AML-193 (cell line): ENCODE results near the gene IDH3B.
"Not testable (repeated sequence)": the region's sequence is repeated elsewhere in the genome, so short reads cannot be mapped to it uniquely, and the experiment has no call there.

ENCODE experiments used
- DNase-seq, 2 experiments: peaks; one replicate each; lab custom pipeline; 2025; lab: John Stamatoyannopoulos, UW

Gene IDH3B

DNA sequence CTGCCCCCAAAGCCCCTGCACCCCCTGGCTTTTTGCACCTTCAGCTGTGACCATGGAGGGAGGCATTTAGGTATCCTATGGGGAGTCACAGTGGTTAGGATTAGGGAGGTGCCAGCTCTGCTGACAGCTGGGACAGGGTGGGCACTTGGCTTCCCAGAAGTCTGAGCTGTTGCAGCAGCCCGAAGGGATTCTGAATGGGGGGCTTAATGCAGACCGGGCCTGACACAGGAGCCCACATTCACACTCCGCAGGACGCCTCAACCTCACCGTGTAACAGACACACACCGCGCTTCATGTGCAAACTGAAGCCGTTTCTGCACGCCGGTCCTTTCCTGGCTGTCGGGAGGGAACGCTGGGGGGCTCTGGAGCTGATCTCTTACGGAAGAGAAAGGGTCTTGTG is 30.5 kb upstream of the IDH3B start:
- DNase-seq, result no peak

DNA sequence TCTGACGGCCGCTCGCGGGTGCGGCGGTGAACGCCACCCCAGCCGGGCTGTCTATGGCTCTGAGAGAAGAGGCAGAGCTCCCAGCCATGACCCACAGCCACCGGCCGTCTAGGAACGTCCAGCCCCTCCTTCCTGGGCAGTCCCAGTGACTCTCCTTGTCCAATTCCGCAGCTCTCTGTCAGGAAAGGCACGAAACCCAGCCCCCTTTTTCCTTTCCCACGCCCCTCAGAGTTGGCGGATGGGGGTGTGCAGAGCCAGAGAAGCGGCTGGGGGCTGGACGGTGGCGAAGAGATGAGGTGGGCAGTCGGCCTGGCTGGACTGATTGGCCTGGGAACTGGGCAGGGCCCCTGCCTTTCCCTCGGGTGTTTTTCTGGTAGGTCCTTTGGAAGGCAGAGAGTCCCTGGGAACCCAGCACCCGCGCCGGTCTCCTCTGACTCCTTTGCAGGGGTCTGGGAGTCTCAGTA is 30.0 kb upstream of the IDH3B start:
- DNase-seq, result no peak

DNA sequence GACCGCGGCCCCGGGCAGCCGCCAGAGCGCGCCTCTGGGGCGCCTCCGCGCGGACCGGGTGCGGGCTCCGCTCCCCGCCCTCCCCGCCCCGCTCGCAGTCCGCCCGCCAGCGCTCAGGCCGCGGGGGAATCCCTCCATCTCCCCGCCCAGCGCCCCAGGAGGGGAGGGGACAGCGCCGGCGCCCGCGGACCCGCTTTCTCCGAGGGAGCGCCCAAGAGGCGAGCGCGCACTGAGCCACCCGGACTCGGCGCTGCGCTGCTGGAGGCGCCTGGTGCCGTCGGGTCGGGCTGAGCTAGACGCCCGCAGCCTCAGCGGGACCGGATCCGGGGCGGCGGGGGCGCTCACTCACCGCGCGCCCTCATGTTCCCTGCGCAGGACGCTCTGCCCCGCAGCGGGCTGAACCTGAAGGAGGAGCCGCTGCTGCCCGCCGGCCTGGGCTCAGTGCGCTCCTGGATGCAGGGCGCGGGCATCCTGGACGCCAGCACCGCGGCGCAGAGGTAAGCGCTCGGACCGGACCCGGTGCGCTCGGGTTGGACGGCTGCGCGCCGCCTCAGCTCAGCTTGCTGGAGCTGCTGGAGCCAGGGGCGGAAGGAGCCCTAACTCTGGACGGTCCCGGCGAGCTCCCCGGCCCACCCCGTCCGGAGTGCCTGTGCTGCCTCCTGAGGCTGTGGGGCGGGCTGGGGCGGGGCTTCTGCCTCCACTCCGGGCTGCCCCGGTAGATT is 29.4 kb upstream of the IDH3B start:
- no peak for DNase-seq

DNA sequence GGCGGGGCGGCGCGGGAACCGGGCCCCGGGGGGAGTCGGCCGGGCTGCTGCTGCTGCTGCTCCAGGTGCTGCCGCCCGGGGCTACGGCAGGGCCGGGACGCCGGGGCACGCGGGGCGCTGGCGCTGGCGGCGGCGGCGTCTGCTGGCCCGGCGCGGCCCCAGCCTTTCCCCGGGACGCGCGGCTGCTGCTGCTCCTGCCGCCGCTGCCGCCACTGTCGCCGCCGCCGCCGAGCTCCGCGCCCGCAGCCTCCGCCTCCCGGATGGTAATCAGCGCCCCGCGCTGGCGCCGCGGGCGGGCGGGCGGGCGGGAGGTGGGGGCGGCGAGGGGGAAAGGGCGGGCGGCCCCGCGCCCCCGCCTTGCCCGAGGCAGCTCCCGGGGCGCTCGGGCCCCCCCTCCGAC is 28.9 kb upstream of the IDH3B start:
- DNase-seq, result no peak

DNA sequence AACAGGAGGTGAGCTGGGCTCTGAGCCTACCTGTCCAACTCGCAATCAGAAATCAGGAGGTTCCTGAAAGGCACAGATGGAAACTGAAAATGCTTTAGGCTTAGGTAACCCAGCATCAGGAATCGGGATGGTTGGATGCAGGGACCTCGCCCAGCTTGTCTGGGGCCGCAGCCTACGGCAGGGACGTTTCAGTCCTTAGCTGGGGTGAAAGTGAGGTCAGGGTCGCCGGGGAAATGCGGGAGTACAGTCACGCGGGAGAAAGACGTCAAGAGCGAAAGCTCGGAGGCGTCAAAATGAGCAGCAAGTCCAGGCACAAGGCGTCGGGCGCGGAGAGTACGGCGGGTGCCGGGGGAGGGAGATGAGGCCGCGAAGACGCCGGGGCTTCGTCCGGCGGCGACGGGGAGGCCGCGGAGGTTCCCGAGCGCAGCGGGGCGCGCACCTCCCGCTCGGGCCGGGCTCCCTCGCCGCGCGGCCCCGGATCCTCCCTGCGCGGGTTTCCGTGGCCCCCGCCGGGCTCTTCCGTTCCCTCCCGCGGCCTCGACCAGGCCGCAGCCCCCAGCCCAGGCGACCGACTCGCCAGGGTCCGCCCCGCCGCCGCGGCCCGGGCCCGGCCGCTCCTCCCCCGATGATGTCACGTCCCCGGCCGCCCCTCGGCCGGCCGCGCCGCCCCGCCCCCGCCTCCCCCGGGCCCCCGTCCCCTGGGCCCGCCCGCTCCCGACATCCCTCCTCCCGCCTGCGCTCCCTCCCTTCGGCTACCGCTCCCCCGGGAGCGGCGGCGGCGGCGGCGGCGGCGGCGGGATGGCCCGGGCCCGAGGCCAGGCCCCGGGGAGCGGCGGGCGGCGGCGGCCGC is 28.2 kb upstream of the IDH3B start, which contains the start of gene EBF4:
EBF4 (plus strand) TSS at position 745 of the 850 bp plus-strand sequence. CDS start 866 bp downstream, outside the sequence.
- no peak for DNase-seq

DNA sequence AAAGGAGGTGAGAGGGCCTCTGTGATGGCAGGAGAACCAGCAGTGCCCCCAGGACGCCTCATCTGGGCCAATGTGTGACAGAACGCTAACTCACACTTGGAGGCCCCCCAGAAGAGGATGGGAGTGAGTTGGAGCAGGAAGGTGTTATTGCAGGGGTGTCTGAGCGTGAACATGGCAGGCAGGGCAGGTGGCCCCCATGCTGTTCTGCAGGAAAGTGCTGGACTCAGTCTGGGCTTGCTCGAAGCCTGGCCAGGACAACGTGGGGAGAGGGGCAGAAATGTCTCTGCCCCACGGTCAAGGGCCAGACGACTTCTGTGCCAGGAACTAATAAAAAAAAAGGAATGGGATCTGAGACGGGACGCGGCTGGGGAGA is 27.6 kb upstream of the IDH3B start:
- no peak for DNase-seq

DNA sequence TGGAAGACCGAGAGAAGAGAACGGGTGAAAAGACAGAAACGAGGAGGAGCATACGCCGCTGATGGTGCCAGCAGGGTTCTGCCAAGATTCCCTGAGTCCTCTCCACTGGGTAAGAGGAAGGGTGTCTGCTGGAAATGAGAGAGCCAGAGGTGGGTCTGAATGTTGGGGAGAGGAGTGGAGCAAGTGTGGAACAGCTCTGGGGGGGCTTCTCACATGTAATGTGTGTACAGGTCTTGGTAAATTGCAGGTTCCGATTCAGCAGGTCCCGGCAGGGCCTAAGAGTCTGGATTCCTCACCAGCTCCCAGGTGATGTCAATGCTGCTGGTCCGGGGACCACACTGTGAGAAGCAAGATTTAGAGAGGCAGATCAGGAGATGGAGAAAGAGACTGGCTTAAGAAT is 27.1 kb upstream of the IDH3B start:
- no peak for DNase-seq

DNA sequence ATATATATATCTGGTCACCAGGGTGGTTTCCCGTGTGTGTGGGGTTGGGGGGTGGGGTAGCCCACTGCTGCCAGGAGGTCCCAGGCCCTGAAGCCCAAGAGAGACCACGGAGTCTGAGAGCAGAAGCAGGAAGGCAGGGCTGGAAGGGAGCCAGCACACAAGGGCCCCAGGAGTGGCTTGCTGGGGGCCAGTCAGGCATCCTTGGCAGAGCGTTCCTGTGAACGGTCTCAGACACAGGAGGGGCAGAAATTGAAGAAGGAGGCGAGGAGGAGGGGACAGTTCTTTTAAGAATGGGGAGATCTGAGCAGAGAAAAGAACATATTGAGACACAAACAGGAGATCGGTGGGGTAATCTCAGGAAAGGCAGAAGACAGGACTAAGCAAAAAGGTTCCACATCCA is 26.7 kb upstream of the IDH3B start:
- DNase-seq, result no peak

DNA sequence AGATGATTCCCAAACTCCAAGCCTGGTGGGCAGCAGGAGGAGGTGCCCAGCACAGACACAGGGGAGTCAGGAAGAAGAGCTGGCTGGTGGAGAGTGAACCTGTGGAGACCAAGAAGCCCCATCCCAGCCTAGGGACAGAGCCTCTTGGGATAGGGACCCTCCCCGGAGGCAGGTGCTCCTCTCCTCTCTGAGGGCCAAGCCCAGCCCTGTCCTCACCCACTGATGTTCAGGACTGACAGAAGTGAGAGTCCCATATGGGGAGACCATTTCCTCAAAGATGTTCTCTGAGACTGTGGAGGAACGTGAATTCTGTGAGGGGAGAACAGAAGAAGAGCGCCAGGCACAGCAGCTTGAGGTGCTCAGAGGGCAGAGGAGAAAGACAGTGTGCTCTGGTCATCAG is 26.2 kb upstream of the IDH3B start:
- DNase-seq, result no peak

DNA sequence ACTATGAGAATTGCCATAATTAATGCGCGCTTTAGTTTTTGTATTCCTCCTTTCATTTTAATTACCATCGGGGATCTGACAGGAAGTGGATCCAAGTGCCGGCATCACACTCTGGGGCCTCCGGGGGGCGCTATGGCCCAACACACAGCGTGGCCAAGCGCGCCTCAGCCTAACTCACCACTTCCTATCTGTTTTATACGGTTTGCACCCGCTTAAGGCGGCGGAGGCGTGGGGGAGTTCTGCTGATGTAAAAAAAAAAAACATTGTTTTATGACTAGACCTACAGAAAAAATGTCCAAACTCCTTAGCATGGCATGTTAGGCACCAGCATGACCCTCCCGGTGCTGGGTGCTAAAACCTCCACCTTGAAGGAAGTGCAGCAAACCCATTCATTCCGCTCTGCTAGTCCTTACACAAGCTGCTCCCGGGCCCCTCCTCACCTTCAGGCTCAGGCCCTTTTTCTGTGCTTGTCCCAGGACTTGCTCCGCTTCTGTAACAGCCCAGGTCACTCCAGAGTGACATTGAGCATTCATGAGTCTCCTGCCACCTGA is 24.1 kb upstream of the IDH3B start:
- DNase-seq, result peak; percentile 83 to 84

DNA sequence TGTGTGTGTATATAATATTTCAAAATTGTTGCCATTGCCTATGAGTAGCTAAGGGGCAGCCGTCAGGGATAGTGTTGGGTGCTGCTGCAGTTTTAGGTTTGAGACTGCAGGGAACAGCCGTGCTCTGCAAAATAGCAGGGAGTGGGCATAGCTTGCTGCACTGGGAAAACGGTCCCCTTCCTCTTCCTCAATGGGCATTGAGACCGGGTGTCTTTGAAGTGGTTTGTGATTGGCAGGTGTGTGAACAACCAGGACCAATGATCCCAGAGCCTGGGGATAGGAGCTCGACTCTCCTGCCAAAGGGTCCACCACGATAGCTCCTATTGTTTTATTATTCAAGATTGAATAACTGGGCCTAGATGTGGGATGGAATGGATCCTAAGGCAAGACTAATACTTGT is 23.5 kb upstream of the IDH3B start:
- DNase-seq, result no peak

DNA sequence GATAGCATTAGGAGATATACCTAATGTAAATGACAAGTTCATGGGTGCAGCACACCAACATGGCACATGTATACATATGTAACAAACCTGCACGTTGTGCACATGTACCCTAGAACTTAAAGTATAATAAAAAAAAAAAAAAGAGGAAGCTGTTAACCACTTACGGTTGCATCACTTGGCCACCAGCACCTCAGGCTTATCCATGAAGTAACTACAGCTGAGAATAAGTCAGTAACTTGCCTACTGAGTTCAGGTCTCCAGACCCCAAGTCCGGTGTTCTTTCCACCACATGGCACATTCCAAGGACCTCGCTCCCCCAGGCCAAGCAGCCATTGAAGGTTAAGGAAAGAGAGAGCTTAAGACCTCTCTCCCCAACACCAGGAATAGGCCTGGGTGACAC is 20.8 kb upstream of the IDH3B start:
- peak; percentile 84 to 87 for DNase-seq

DNA sequence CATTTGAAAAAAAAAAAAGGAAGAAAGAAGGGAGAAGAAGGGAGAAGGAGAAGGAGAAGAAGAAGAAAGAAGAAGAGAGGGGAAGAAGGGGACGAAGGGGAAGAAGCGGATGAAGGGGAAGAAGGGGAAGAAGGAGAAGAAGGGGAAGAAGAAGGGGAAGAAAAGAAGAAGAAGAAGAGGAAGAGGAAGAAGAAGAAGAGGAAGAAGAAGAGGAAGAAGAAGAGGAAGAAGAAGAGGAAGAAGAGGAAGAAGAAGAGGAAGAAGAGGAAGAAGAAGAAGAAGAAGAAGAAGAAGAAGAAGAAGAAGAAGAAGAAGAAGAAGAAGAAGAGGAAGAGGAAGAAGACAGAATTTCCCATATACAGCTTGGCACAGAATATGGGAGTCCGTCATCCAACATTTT is 18.0 kb upstream of the IDH3B start:
- not testable (repeated sequence) for DNase-seq

DNA sequence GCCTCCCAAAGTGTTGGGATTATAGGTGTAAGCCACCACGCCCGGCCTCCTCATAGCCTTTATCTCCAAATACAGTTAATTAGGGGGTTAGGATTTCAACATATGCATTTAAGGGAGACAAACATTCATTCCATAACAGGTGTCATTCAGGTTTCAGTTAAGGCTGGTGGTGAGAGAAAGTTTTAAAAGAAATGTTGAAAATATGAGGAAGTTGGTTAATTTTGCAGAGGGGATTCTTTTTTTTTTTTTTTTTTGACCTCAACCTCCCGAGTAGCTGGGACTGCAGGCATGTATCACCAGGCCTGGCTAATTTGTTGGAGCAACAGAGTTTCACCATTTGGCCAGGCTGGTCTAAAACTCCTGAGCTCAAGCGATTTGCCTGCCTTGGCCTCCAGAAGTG is 16.0 kb upstream of the IDH3B start:
- DNase-seq, result no peak

DNA sequence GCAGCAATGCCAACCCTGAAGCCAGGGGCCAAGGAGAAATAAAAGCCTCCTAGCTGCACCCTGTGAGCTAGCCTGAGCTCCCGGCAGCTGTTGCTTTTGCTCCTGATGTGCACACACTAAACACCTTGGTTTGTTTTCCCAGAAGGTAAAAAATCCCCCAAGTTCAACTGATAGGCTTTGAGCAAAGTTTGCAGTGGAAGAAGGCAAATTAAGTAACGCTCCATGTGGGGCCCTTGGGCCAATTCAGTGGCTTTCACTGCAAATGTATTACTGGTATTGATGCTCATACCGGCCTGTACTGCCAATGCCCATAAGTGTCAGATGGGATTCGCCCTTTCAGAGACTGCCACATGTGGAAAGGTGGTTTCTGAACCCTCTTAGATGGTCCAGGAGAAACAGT is 9.4 kb upstream of the IDH3B start:
- DNase-seq, result no peak

DNA sequence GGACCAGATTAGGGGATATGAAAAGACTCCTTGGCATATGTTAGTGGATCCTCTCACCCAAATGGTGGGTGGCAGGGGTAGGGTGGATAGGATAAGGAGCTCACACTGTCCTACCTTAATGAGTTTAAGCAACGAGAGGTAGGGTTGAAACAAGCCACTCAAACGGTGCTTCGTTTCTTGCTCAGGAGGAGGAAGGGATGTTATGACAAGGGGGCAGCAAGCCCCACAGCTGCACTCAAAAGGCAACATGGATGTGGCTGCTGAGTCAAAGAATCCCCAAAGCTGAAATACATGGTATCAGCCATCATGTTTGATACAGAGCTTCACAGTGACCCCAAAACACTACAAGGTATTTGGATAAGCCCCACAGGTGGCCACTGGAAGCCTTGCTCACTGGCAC is 8.4 kb upstream of the IDH3B start:
- no peak for DNase-seq

DNA sequence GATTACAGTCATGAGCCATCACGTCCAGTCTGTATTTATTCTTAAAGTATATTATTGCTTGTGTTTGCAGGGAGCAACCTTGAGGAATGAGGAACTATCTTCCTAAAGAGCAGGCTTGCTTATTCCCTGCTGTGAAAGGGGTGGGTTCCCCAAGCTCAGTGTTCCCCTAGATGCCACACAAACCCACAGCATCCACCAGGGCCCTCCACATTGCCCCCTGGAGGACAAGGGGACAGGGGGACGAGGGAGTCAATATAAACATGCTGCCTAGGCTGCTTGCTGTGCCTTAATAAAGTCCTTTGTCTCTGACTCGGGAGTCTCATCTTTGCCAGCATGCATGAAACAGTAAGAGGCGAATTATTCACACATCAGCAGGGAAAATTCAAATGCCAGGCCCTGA is 8.0 kb upstream of the IDH3B start:
- DNase-seq, result no peak

DNA sequence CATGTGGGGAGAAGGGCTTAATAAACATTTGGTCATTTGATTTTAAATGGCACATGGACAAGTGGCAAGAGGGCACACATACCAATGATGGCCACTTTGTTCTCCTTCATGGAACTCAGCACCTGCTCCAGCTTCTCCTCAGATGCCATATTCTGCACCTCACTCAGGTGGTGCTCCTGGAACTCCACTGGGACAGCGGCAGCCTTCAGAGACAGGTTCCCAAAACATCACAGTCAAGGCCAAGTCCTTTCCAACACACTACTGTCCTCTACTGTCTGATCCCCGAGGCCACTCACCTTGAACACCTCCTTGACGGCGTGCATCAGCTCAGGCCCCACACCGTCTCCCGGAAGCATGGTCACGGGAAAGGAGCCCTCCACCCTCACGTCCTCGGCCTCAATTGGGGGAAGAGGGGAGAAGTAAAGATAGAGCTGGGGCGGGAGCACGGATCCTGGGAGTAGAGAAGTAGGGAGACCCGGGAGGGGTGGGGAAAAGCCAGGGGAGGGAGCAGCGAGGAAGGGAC is 591 bp downstream of the IDH3B start:
- no peak for DNase-seq

DNA sequence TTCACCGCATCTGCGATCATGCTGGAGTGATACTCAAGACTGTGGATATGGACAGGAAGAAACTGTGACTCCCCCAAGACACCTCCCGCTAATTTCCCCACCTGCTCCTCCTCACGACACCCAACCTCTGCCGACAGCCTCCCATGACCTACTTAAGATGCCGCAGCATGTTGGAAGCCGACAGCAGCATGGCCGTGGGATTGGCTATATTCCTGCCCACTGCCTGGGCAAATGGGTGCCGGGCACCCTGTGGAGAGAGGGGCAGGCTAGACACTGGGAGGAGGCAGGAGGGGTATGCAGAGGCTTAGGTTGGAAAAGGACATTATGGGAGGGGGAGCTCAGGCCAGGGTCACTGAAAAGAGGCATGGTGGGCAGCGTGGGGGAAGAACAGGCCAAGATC is 4.5 kb downstream of the IDH3B start:
- DNase-seq, result no peak

DNA sequence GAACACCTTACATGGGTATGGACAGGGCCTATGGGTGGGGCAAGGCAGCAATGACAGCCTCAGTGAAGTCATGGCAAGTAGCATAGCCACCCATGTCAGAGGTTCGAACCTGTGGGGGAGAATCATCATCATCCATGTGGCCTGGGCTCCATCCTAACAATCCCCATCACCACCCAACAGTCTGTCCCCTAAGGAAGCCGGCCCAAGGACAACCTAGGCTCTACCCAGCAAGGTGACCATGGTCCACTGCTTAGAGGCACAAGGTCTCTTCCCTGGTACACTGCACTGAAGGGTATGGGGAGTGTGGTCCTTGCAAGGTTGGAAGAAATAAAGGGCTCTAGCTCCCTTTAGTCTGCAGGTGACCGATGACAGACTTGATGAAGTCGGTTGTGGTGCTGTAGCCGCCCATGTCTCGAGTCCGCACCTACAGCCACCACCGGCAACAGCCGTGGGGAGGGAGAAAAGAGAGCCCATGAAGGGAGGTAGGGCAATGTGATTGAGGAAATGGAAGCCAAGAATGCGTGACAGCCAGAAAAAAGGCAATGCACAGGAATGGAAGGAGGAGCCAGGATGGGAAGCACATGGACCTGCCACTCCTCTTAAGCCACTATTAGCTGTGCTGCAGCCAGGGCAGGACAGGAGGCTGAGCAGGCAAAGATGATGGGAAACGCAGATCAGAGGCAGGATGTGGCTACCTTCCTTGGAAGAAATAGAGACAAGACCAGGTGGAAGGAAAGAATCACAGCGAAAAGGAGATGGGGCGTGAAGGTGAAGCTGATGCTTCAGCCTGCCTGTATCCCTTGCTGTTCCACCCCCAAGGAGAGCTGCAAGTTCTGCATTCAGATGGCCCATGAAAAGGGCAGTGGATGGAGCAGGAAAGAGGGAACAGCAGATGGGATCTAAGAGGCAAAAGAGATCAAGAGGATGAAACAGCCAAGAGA is 5.3 kb downstream of the IDH3B start:
- no peak for DNase-seq

DNA sequence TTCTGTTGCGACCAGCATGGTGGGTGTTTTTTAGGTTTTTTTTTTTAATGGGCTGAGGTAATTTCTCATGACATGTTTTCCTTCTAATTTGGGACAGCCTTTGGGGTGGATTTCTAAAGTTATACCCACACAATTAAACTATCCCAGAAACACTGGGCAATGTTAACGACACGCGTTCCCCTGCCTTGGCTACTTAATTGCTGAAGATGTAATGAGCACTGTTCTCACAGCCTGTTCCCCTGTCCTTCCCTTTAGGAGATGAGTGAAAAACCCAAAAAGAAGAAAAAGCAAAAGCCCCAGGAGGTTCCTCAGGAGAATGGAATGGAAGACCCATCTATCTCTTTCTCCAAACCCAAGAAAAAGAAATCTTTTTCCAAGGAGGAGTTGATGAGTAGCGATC is 6.3 kb downstream of the IDH3B start:
- DNase-seq, result no peak

DNA sequence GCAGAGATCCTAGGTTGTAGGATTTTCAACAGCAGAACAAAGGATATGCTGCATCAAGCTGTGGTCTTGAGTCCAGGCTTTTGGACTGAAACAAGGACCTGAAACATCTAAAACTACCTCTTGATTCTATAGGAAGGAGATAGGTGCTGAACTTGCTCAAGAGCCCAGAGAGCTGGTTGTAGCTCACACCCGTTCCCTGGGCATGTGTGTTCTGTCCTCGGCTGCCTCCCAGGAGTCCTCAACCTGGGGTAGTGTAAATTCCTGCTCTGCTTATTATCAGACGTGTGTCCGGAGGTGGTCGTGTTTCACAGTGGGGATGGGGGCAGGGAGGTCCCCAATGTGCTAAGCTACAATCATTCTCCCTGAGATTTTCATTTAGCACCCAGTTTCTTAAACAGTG is 6.8 kb downstream of the IDH3B start:
- no peak for DNase-seq
